M059J (cell line): ENCODE data around the gene ADM. TPM values are rescaled to one million over a fixed set of nuclear protein-coding genes. Genes with fewer than 3 reads are reported as not detected.

ENCODE experiments used
- DNase-seq: peaks from one replicate; pipeline ENCODE4 v3.0.0-alpha.2; 2012; ENCODE audit warnings: low read depth
- total RNA-seq: library from RNA; depleted of rRNA; stranded (reverse); fragments of >200 nt; shearing (Covaris generic); gene quantifications from 2 replicates; pipeline ENCODE4 v1.2.3, GENCODE V29; 2014

ADM gene
- total RNA-seq, 1 experiment from 2014 or later, result 361 TPM

DNA sequence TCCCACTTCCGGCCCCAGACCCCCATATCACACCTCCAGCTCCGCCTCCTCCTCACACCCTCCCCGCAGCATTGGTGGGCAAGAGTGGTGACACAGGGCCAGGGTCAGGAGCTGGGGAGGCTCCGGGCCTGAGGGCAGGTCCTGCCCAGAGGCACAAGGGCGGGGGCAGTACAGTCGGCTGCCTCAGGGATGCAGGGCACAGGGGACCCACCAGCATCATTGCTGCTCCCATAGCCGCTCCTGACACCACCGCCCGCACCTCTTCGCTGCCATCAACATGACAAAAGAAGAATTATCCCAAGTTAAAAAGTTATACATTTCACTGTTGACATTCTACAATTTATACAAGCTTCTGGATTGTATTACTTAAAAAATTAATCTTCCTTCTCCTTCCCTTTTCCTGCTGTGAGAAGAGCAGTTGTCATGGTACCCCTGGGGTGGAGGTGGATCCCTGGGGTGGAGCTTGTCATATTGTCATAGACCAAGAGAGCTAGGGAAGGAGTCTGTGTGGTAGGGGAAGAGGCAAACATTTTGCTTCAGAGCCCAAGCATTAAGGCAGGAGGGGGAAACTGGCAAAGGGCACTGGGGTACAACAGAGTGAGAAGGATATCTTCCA, 15.0 kb upstream of the ADM start:
- DNase-seq, result no peak

DNA sequence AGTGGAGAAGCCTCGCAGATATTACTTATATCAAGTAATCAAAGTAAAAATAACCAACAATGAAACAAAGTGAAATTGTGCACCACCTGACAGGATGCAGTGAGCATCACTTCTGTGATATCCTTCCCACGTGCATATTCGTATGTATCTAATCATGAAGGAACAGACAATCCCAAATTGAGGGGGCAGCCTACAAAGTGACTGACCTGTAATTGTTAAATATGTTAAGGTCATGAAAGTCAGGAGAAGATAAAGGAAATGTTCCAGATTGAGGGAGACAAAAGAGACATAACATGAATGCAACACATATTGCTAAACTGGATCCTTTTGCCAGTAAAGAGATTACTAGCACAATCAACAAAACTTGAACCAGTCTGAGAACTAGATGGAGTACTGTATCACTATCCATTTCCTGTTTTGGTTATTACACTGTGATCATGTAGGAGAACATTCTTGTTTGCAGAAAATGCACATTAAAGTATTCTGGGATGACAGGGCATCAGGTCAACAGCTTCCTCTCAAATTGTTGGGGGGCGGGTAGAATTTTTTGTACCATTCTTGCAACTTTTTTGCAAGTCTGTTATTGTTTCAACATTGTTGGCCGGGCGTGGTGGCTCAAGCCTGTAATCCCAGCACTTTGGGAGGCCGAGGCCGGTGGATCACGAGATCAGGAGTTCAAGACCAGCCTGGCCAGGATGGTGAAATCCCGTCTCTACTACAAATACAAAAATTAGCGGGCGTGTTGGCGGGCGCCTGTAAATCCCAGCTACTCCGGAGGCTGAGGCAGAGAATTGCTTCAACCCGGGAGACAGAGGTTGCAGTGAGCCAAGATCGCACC, 12.9 kb upstream of the ADM start:
- no peak for DNase-seq

DNA sequence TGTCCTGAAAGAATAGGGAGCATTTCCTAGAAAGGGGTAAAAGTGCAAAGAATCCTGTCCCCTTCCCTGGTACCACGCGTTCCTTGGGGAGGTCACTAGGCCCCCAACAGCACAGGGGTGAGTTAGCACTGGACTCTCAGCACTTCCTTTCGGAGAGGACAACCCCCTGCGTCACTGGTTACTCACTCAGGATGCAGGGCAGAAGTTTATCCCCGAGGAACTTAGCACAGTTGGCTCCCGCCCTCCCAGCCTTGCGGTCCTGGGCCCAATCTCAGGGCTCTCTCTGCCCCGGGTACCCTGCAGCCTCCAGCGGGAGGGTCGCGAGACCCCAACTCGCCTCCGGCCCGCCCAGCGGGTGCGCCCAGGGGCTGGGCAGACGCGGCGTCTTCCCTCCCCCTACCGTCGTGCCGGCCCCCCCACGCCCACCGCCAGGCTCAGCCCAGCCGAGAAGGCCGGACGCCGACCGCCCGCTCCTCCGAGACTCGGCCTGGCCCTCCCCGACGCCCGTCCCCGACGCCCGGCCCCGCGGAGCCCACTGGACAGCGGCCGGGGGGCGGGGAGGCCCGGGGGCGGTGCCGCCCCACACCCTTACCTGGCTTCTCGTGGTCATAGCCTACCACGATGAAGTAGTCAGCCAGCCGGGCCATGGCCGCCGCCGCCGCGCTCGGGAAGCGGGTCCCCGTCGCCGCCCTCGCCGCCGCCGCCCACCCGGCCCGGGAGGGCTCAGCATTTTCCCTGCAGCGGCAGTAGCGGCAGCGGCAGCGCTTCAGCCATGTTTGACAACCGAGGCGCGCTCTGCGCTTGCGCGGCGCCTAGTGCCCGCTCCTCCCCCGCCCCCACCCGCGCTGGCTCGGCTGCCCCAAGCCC, 11.2 kb upstream of the ADM start, which contains the start of gene SBF2:
SBF2 (minus strand) TSS at position 797 of the 867 bp plus-strand sequence; CDS start at position 647, 150 bp downstream.
- peak; percentile 96 for DNase-seq

DNA sequence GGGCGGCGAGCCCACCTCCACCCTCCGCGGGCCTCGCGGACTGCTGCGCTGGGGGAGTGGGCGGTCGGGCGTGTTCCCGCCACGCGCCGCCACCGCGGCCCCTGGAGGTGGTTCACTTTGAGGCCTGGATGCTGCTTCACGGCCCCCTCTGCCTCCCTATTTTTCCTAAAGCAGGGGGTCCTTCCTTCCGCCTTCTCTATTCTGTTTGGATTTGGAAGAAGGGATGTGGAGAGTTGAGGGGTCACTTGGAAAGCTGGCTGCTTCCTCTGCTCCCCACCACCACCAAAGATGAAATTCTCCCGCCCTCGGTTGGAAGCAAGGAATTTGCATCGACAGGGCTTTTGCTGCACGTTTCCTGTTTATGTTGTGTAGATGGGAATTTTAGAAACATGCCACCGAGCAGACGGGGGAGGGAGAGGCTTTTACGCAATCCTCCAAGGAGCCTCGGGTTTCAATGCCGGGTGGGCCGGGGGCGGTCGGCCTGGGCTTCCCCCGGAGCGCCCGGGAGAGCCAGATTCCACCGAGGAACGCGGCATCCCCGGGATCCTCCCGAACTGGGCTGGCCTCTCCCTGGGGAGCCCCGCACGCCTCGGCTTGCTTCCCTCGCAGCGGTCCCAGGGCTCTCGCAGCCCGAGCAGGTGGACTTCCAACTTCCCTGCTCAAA, 10.5 kb upstream of the ADM start:
- DNase-seq, result peak; percentile 86

DNA sequence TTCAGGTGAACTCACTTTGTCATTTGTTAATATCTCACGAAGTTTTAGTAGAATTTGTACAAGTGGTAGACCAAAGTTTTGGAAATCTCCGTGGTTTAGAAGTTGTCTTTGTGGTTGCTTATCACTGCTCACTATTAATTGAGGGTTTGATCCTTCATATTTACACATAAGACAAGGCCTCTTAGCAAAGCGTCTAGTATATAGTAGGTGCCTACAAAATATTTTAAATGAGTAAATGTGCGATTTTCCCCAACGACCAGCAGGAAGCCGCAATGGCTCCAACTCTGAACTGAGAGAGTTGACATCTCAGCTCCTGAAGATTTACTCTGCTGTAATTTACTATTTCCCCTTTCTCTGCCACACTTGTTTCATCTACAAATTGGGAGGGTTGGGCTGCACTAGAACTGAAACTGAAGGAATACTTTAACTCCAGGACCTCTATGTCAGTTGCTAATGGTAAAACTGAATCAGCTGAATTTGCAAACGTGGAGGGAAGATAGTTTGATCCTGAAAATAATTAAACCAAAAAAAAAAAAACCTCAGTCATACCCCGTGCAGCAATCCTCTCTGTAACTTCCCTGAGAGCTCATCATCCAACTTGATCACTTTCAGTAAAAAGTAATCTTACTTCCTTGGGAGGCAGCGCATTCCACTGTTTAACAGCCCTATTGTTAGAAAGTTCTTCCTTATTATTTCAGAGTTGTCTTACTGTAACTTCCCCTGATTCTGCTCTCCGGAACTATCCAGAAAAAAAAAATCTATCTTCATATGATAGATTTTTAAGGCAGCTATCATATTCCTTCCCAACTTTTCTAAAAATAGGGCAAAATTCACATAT, 9.6 kb upstream of the ADM start:
- peak; percentile 32 for DNase-seq

DNA sequence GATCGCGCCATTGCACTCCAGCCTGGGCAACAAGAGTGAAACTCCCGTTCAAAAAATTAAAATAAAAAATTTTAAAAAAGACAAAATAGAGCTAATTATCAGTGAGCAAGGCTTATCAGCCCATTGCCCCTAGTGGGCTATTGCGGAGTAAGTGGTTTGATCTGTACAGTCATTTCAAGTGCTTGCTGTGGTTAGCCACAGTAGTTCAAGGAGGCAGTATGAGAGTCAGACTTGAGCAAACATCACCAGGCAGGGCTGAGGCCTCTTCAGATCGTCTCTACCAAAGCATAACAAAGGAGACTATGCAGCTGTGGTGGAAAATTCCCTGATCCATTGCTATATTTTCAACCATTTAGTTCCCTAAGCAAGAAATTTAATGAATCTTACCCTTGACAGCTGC, 6.5 kb upstream of the ADM start:
- DNase-seq, result peak; percentile 92

DNA sequence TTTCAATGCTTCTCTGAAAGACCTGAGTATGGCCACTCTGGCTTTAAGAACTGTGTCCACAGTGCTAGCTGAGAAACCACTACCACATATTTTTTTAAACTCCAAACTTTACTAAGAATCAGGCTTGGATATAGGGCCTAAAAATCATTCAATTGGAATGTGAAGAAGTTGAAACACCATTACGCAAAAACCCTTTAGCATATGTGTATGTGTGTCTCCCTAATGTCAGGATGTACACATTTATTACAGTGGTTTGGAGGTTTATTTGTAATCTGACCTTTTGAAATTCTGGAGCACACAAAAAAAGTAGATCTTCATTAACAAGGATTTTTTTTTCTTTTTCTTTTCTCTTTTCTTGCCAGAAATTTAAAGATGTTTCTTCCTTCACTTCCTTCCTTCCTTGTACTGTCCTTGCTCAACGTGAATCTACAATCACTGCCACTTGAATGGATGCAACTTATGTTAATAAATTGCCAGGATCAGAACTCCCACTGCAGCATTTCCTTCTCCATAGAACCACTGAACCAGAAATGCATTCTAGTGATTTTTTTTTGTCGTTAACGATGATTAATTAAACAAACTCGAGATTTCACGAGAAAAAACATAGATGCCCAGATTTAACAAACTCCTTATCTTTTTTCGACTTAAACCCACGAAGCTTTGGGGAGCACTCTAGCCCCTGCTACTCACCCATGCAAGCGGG, 3.1 kb upstream of the ADM start:
- peak; percentile 63 for DNase-seq

DNA sequence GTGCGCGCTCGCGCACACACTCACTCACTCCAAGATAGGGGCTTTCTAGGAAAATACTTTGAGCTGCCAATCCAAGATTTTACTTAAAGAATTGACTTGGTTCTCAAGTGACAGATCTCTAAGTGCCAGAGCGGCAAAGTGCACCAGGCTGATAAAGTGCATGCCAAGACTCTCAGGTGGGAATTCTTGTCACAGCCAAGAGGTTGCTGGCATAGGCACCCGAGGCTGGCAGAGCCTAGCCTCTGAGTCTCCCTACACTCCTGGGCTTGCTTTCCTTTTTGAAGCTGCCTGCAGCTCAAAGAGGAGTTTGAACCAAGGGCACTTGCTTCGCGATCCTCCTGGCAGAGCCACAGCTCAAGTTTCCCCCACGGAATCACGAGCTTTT, 2.5 kb upstream of the ADM start:
- no peak for DNase-seq

DNA sequence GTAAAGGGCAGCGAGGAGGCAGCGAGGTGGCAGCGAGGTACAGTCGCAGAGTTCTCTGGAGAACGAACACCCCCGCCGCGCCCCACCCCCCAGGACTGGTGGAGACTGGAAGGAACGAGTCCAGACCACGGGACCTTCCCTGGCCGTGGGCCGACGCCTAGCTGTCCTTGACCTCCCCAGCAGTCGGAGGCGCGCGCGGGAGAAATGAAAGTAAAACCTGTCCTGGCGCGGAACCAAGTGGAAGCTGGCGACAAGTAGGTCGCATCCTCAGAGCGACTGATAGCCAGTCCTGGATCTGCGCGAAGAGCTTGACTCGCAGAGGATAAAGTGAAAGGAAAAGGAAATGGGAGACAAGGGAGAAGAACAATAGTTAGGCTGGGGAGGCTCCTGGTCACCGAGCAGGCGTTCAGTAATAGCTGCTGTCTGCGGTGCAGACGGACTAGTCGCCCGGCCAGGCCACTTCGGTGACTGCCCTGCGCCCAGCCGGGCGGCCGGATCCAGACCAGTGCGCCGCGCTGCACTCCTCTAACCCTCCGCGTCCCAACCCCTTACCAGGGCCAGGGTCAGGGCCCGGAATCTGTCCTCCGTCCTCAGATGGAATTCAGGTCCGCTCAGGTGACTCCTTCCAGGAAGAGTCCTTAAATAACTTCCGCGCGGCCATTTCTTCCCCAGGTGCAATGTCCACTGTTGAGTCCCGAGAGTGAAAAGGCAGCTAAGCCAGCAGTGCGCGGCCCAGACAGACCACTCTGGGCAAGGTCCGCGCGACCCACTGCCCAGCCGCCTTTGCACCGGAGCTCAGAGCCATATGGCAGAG, 1.9 kb upstream of the ADM start:
- DNase-seq, result peak; percentile 90

DNA sequence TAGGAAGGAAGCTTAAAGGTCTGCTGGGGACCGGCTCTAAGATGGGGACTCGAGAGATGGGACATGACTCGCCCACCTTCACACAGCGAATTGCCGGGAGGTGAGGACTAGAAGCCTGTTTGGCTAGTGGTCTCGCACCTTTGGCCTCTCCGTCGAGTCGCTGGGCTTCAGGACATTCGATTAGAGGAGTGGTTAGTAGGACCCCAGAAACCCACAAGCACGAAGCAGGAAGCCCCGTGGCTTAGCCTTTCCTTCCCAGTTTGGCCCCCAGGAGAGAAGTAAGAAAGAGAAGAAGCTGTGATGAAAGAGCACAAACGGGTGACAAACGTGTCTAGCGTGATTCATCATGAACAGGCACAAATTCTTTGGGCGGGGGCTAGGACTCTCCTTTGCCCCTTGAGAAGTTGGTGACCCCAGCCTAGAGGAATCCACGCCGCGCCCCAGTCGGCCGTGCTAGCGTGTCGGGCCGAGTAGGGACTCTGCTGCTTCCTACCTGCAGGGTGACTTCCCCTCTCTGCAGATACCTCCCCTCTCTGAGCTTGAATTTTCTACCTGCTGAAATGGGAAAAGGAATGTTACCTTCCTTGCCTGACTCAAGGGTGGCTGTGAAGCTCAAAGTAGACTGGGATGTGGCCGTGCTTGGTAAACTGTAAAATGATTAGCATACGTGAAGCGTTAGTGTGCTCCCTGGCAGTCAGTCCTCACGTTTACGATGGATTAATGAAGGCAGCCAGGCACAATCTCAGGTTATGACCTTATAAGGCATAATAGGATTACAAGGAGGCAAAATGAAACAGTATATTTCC, 1.1 kb upstream of the ADM start:
- peak; percentile 92 for DNase-seq

DNA sequence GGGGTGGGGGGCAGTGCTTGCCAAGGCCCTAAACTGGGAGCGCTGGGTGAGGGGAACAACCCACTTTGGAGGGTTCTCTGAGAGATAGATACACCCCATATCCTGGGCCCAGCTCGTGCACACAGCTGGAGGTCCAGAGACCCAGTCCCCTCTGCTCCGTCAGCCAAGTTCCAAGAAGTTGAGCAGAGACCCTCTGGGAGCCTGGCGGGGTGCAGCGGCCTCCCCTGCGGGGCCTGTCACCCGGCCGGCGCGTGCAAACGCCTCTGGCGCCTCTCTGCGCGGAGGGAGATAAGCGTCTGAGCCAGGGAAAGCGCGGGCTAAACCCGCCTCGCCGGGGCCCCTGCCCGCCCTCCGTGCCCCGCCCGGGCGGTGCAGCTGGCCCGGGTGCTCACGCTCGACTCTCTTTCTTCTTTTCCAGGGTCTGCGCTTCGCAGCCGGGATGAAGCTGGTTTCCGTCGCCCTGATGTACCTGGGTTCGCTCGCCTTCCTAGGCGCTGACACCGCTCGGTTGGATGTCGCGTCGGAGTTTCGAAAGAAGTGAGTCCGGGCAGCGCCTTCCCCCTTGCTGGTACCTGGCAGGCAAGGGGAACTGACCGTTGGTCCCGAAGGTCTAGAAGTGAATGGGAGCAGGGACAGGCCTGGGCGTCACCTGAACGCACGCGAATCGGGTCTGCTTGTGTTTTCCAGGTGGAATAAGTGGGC, 540 bp downstream of the ADM start:
- no peak for DNase-seq

DNA sequence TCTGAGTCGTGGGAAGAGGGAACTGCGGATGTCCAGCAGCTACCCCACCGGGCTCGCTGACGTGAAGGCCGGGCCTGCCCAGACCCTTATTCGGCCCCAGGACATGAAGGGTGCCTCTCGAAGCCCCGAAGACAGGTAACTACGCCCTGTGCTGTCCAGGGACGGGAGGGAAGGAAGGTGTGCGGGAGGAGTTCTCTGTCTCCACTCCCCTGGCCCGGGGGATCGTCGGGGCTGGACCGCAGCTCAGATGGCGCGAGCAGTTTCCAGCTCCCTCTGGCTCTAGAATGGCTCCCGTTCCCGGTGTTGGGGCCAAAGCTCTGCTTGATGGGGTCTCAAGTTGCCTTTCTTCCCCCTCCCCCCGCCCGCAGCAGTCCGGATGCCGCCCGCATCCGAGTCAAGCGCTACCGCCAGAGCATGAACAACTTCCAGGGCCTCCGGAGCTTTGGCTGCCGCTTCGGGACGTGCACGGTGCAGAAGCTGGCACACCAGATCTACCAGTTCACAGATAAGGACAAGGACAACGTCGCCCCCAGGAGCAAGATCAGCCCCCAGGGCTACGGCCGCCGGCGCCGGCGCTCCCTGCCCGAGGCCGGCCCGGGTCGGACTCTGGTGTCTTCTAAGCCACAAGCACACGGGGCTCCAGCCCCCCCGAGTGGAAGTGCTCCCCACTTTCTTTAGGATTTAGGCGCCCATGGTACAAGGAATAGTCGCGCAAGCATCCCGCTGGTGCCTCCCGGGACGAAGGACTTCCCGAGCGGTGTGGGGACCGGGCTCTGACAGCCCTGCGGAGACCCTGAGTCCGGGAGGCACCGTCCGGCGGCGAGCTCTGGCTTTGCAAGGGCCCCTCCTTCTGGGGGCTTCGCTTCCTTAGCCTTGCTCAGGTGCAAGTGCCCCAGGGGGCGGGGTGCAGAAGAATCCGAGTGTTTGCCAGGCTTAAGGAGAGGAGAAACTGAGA, 1.4 kb downstream of the ADM start:
- DNase-seq, result peak; percentile 41

DNA sequence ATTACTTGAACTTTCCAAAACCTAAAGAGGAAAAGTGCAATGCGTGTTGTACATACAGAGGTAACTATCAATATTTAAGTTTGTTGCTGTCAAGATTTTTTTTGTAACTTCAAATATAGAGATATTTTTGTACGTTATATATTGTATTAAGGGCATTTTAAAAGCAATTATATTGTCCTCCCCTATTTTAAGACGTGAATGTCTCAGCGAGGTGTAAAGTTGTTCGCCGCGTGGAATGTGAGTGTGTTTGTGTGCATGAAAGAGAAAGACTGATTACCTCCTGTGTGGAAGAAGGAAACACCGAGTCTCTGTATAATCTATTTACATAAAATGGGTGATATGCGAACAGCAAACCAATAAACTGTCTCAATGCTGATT, 2.1 kb downstream of the ADM start:
- no peak for DNase-seq

DNA sequence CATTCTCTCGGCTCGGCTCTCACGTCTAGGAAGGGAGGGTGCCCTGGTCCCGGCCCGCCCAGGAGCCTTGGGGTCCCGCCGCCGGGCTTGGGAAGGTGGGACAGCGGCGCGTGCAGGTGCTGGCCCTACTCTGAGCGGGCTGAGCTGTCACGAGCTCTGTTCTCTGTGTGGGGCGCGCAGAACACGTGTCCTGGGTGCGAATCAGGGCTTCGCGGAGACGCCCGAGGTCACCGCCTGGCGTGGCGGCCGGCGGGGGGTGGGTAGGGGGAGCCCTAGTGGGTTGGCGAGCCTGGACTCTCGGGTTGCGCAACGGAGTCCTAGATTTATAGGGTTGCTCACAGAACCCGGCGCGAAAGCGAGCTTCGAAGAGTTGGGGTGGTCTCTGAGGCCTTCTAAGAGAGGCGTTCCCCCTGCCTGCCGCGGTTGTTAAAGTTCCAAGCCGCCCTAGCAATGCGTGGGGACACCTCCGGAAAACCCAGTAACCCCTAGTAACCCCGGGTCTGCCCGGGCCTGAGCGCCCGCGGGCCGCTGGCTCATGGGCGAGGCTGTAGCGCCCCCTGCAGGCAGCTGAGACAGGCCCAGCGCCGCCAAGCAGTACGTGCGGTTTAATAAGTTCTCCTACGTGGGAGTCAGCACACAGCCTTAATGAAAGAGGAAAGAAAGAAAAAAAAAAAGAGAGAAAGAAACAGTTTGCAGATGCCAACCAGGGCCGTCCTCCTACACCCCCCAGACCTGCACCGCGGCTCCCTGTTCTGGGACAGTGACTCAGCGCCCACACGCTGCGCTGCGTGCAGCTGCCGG, 2.7 kb downstream of the ADM start:
- peak; percentile 96 for DNase-seq

DNA sequence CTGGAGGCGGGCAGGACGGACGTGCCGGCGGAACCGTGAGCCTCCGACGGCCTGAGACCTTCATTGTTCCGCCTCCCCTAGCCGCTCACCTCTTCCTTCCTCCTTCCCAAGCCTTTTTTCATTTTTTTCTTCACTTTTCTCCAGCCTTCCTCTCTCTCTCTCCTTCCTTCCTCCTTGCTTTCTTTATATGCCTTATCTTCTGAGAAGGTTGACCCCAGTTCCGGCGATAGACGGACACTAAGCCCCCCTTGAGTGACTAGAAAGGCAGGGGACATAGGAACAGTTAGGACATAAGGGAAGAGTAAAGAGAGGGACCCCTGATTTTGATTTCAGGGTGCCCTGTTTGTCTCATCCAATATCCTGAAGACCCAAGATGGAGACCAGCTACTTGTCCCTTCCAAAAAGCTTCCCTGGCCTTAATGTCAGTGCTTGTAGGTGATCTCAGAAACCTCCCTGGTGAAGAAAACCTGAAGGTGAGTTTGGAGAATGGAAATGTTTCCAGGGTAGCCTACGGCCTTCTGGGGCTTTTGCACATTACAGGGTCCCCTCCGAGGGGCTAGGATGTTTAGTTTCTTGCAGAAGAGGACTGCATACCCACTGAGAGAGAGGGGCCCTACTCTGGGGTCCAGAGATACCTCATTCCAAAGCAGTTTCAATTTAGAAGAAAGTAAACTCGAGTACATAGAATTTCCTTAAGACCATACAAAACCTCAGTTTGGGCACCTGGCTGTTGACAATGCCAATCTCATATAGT, 3.5 kb downstream of the ADM start:
- DNase-seq, result peak; percentile 64
